CD4-positive, alpha-beta T cell treated with Interleukin-2 at 100 ng/mL for 4 hours (primary cell): ENCODE data around the gene CASP5.

Experiments
- DNase-seq: peaks from one replicate; pipeline ENCODE4 v3.0.0-alpha.2; 2020; ENCODE audit warnings: low spot score

CASP5 gene

DNA sequence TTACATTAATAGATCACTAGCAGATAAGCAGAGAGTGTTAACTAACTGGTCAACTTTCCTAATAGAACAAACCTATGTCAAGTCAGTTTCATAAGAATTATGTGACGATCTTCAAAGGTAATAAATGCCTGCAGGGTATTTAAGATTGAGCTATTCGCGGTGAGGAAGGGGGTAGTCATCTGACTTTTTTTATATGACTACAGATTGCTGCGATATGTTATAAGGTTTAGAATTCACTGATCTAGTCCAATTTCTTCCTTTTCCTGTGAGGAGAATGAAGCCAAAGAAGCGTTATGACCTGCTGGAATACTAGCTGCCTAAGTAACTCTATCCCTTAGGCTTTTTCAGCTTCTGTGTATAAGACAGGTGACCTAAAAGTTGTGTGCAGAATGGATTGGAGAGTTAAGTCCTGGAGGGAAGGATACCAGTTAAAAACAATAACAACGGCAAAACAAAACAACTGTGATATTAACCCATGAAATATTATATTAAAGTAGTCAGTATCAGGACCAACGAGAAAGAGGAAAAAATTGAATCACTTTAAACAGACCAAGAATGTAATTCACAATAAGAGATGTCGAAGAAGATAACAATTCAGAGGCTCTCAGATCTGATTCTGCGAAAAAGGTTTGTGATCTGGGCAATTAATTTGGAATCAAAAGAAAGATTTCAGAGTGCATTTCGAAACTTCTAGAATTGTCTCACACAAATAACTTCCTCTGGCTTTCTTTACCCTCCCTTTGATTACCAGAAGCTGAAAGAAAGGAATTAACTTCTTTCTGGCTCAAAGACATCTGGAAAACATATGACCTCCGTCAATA lies 55.2 kb downstream of the CASP5 start:
- peak; percentile 49 for DNase-seq

DNA sequence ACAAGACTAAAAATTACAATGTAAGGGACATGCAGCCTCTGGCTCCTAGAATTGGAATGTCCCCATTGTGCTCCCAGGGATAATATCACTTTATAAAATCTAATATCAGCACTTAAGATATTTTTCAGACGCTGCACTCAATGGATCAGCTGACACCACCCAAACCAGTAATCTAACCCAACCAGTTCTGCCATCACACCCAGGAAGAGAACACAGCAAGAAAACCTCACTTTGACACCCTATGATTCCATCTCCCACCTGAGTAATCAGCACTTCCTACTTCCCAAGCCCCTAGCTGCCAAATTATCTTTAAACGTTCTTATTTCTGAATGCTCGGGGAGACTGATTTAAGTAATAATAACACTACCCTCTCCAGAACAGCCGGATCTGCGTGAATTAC lies 57.2 kb downstream of the CASP5 start:
- DNase-seq: no peak

DNA sequence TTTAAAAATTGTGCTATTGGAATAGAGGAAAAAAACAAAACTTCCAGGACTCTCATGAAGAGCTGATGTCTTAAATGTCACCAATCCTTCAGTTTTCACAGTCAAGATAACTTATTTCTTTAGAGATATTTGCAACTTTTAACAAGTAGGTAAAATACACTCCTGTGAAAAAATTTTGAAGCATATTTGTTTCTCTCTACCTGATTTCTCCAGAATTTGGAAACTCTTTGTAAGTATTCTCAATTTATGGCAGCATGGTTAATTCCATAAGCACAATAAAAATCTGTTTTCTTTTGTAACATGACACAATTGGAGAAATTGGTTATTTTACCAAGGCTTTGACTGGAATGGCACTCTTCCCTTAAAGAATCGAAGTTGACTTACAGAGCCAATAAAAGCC lies 58.7 kb downstream of the CASP5 start:
- no peak for DNase-seq

DNA sequence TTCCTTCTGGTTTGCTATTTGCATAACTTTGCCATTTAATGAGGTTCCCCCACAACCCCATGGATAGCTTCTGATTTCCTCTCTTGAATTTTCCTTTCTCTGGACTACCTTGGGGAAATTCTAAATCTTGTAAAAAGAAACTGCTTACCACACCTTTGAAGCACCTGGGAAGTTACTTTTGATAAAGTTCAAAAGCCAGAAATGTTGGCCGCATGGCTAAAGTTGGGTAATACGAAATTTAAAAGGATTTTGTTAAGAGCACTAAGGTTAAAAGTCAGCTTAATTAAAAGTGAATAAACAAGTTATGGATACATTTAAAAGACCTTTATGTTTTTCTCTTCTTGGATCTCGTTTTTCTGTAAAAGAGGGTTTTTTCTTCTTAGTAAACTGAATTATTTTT lies 60.1 kb downstream of the CASP5 start:
- DNase-seq: no peak

DNA sequence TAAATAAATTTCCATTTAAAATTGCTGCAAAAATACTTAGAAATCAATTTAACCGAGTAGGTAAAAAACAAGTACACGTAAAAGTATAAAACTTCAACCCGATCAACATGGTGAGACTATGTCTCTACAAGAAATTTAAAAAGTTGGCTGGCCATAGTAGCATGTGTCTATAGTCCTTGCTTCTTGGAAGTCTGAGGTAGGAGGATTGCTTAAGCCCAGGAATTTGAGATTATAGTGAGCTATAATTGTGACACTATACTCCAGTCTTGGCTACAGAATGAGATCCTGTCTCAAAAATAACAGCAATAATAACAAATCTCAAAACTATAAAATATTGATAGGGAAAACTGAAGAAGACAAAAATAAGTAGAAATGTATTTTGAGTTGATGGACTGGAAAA lies 65.7 kb downstream of the CASP5 start:
- DNase-seq: no peak

DNA sequence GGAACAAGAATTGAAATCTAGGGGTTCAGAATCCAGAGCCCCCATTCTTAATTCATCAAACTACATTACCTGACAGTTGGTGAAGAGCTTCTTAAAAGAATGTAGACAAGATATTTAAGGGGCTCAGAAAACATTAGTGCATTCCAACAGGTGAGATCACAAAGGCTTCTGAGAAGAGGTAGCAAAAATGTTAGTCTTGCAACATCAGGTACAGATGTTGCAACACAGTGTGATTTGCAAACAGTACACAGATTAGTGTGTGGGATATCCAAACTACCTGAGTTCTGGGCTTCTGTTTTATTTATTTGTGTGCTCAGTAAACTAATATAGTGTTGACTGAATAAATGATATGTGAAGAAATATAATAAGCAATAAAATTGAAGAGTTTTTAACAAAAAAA lies 66.4 kb downstream of the CASP5 start:
- no peak for DNase-seq

DNA sequence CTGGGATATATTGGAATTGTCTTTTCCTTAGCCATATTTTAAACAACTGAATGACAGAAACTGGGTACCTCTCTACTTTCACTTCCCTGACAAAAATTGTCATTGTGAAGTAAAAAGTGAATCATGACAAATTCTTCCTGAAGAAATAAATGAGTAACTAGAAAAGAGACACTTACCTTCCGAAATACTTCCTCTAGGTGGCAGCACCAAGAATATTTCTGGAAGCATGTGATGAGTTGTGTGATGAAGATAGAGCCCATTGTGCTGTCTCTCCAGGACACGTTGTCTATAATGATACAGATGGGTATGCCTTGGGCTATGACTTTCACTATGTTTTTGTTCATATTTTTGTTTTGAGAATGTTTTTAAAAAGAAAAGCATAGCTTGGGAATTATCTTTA lies 76.1 kb downstream of the CASP5 start:
- DNase-seq: peak; percentile 81
